K562 (cell line): Measurements from ENCODE around the gene HSD17B8. TPM values are rescaled to one million over a fixed set of nuclear protein-coding genes. Genes with fewer than 3 reads are reported as not detected.

Experiments
- ATAC-seq: fragments of 200-7000 bp; cut with Tn5 transposase; 3 replicates; pipeline ENCODE4 v1.9.1; 2020; ENCODE audit warnings: moderate library complexity
- BruUV-seq: library from RNA; stranded (reverse); fragments of 400-500 nt; replicated peaks from 2 replicates; lab custom pipeline; 2021; lab: Mats Ljungman, UMichigan
- CTCF ChIA-PET: fragments of 300-600 bp; formaldehyde crosslinking; extraction: SDS; loops from one replicate; lab custom pipeline; 2021; ENCODE audit warnings: low intra/inter-chr PET ratio; lab: Yijun Ruan, JAX
- POLR2A ChIA-PET: fragments of 300-600, 350-650 bp; sonication (Branson Sonifier 250); formaldehyde crosslinking; extraction: SDS; loops from one replicate; lab custom pipeline; 2021; ENCODE audit warnings: antibody characterized with exemption, inconsistent platforms; lab: Yijun Ruan, JAX
- DNase-seq, 4 experiments: peaks; one replicate each; pipeline versions ENCODE4 v3.0.0 to v3.0.0-alpha.2; 2011 to 2018; ENCODE audit warnings: low spot score in 3 of 4, mixed read lengths in 3 of 4; ENCODE audit errors: extremely low read depth in 1 of 4
- FAIRE-seq: peaks from 2 replicates; lab custom pipeline; 2011; peaks lifted over from hg19 to GRCh38; lab: Jason Lieb, UNC
- H2AFZ ChIP-seq: 2 replicates; pipeline ENCODE4 v1.6.0; 2011; ENCODE audit warnings: low read depth, low read length, control low read depth, inconsistent platforms
- H3K27ac ChIP-seq: fragments of 200-600 bp; 3 replicates; pipeline ENCODE4 v1.8.0; 2011; ENCODE audit warnings: low read depth, mild to moderate bottlenecking, control low read depth, inconsistent platforms, low read length, moderate library complexity, mixed read lengths; ENCODE audit errors: extremely low read depth
- H3K27me3 ChIP-seq, 2 experiments: fragments of 300-600 bp in 1 of 2; 2 replicates in 1 of 2; 3 replicates in 1 of 2; pipeline versions ENCODE4 v1.6.0 to v1.8.0; 2011; ENCODE audit warnings: inconsistent platforms in 2 of 2, low read length in 2 of 2, mild to moderate bottlenecking in 1 of 2, mixed read lengths in 1 of 2, moderate library complexity in 1 of 2; ENCODE audit not compliant: control insufficient read depth in 2 of 2, insufficient read depth in 2 of 2
- H3K36me3 ChIP-seq: fragments of 300-600 bp; 3 replicates; pipeline ENCODE4 v1.8.0; 2011; ENCODE audit warnings: mild to moderate bottlenecking, low read length, inconsistent platforms; ENCODE audit not compliant: control insufficient read depth, insufficient read depth
- H3K4me1 ChIP-seq, 2 experiments: fragments of 200-600 bp in 1 of 2; replicated peaks in 1 of 2; 2 replicates in 1 of 2; 3 replicates in 1 of 2; pipeline versions ENCODE4 v1.5.1 to v1.8.0; 2011; ENCODE audit warnings: inconsistent platforms in 2 of 2, low read length in 2 of 2, mild to moderate bottlenecking in 1 of 2, mixed read lengths in 1 of 2, moderate library complexity in 1 of 2; ENCODE audit not compliant: control insufficient read depth in 2 of 2, insufficient read depth in 2 of 2
- H3K4me2 ChIP-seq: 2 replicates; pipeline ENCODE4 v1.6.1; 2011; ENCODE audit warnings: low read length, control low read depth, inconsistent platforms, mixed read lengths; ENCODE audit not compliant: insufficient read depth
- H3K4me3 ChIP-seq: fragments of 200-600 bp; sonication (generic), shearing (Covaris generic); 2 replicates; pipeline ENCODE4 v1.5.1; 2016; ENCODE audit warnings: control low read depth, inconsistent platforms
- H3K79me2 ChIP-seq: fragments of 200-600 bp; 3 replicates; pipeline ENCODE4 v1.8.0; 2011; ENCODE audit warnings: low read length, inconsistent platforms; ENCODE audit not compliant: control insufficient read depth, insufficient read depth
- H3K9ac ChIP-seq, 2 experiments: 2 replicates each; pipeline versions ENCODE4 v1.6.0 to v1.6.1; 2011; ENCODE audit warnings: low read depth in 2 of 2, low read length in 2 of 2, control low read depth in 1 of 2, inconsistent platforms in 1 of 2, mild to moderate bottlenecking in 1 of 2, mixed read lengths in 1 of 2; ENCODE audit not compliant: insufficient read depth in 1 of 2
- H3K9me1 ChIP-seq: one replicate; pipeline ENCODE4 v1.6.0; 2011; ENCODE audit warnings: inconsistent platforms, mild to moderate bottlenecking, low read length, moderate library complexity; ENCODE audit not compliant: control insufficient read depth, insufficient read depth
- H3K9me3 ChIP-seq: replicated peaks from 2 replicates; pipeline ENCODE4 v1.5.1; 2011; ENCODE audit warnings: low read depth, low read length, inconsistent platforms; ENCODE audit not compliant: control insufficient read depth, insufficient read depth
- H4K20me1 ChIP-seq: replicated peaks from 2 replicates; pipeline ENCODE4 v1.6.1; 2011; ENCODE audit warnings: low read length, inconsistent platforms, mixed read lengths; ENCODE audit not compliant: control insufficient read depth, insufficient read depth
- E2F3 ChIP-seq: fragments of 250-450 bp; sonication (Bioruptor Pico); IDR thresholded peaks from 2 replicates; pipeline ENCODE4 v1.4.0; 2020; ENCODE audit warnings: mild to moderate bottlenecking
- MAFK ChIP-seq: IDR thresholded peaks from 2 replicates; pipeline ENCODE4 v1.6.1; 2011; ENCODE audit warnings: low read length, improper control_type of control experiment
- PRMT5 ChIP-seq: sonication (generic); formaldehyde crosslinking; IDR thresholded peaks from 2 replicates; pipeline ENCODE4 v1.5.0; 2020; ENCODE audit warnings: missing genetic modification reagents
- SMARCE1 ChIP-seq: fragments of 450-650 bp; IDR thresholded peaks from 2 replicates; pipeline ENCODE4 v1.7.1; 2016; ENCODE audit warnings: mild to moderate bottlenecking
- SRSF3 ChIP-seq: fragments of 200-400 bp; formaldehyde crosslinking; IDR thresholded peaks from 2 replicates; pipeline ENCODE4 v1.6.1; 2016; ENCODE audit warnings: mild to moderate bottlenecking, low read length, moderate library complexity; ENCODE audit not compliant: insufficient read depth
- WGBS: fragments of 100-300 bp; shearing (Covaris generic); methylation state at CpG from one replicate; pipeline ENCODE4 v1.1.6; 2016; ENCODE audit warnings: low coverage, mixed read lengths; ENCODE audit not compliant: insufficient coverage; ENCODE audit errors: missing lambda C conversion rate; 5-methylcytosine and 5-hydroxymethylcytosine counted together
- in situ Hi-C: fragments of 300-500 bp; cut with MboI; formaldehyde crosslinking; loops from 4 replicates; pipeline ENCODE4 v1.15.0; 2018; ENCODE audit warnings: inconsistent platforms, mixed read lengths
- intact Hi-C: fragments of 100-400 bp; cut with micrococcal nuclease; formaldehyde crosslinking; loops from 2 replicates; pipeline ENCODE4 v1.14.2; 2022
- polyA plus RNA-seq, 8 experiments: library from polyadenylated mRNA; depleted of rRNA in 4 of 8; stranded (reverse) in 5 of 8; unstranded in 3 of 8; fragments of >200 nt; fragmentation: Nextera tagmentation in 2 of 8; fragmentation: Illumina TruSeq in 1 of 8; extraction: Ambion mirVana in 2 of 8; extraction: Trizol in 1 of 8; gene quantifications; 2 replicates each; pipeline versions ENCODE4 v1.2.1 to v1.2.3, GENCODE V29; 2011 to 2014; ENCODE audit warnings: inconsistent platforms in 1 of 8, missing spikeins in 1 of 8
- total RNA-seq, 7 experiments: library from RNA; depleted of rRNA in 6 of 7; stranded (reverse); fragments of >200 nt in 6 of 7; fragmentation: Illumina TruSeq in 2 of 7; extraction: Trizol in 2 of 7; gene quantifications; 2 replicates each; pipeline versions ENCODE4 v1.2.1 to v1.2.3, GENCODE V29; 2011 to 2021; ENCODE audit warnings: low replicate concordance in 1 of 7
- TF ChIP-seq, protein P1 (sequence below): fragments of 450-650 bp; IDR thresholded peaks from 2 replicates; pipeline ENCODE4 v1.6.1; 2016; ENCODE audit warnings: missing biosample characterization, missing genetic modification characterization
- TF ChIP-seq, protein P2 (sequence below): sonication (generic); formaldehyde crosslinking; IDR thresholded peaks from 2 replicates; pipeline ENCODE4 v1.8.0; 2022; ENCODE audit warnings: mild to moderate bottlenecking, missing genetic modification reagents
- TF ChIP-seq, protein P3 (sequence below): fragments of 250-450 bp; sonication (Bioruptor Pico); IDR thresholded peaks from 2 replicates; pipeline ENCODE4 v1.8.0; 2021; ENCODE audit warnings: borderline replicate concordance, mild to moderate bottlenecking, moderate library complexity; ENCODE audit not compliant: poor library complexity, severe bottlenecking

The HSD17B8 gene
- total and polyA plus RNA-seq, 9 of the 15 experiments (the other 6 are each of a cell fraction or from before 2014, with no cell fraction given), result 3.7 to 35.2 (median 14.2) TPM

DNA sequence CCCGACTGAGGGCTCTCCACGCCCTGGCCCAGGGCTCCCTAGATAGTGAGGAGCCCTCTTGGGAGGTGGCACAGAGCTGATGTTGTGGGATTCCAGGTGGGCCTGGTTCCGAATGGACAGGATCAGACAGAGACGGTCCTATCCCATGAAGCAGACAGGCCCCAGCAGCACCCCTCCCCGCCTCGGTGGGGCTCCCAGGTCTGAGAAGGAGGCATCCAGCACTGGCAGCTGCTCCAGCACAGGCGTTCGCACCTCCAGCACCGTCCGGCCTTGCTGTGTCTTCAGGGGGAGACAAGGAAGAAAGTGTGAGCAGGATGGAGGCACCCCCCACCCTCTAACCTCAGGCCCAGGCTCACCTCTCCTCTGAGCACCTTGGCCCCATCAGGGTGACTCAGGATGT lies 40.9 kb upstream of the HSD17B8 start:
- peak overlapping the region in 1 of 2 experiments; percentile 54; a peak in 2 of 4 replicates for H3K9ac ChIP-seq
- H3K27me3 ChIP-seq, result peaks cover 5 to 43% of the 10 kb centered on the region in 2 experiments; a peak in 3 of 5 replicates
- intact Hi-C loops, result no loop called here
- DNase-seq (no peak), FAIRE-seq (no peak), ATAC-seq (no peak)
- peaks cover 7 to 30% of the 10 kb centered on the region in 2 experiments; a peak in 3 of 5 replicates for H3K4me1 ChIP-seq
- H3K9me3 ChIP-seq, result no peaks in the 10 kb centered on the region
- in situ Hi-C loops, result loop anchor here (5.0 kb wide), 1 partner anchor 1026 kb away; no protein-coding TSS in a partner anchor
- 0 out of 2 replicates have a peak, but pooled peaks have one; percentile 49 for TF ChIP-seq PRMT5 (CRISPR knock-in tag)
- TF ChIP-seq, protein P1, sequence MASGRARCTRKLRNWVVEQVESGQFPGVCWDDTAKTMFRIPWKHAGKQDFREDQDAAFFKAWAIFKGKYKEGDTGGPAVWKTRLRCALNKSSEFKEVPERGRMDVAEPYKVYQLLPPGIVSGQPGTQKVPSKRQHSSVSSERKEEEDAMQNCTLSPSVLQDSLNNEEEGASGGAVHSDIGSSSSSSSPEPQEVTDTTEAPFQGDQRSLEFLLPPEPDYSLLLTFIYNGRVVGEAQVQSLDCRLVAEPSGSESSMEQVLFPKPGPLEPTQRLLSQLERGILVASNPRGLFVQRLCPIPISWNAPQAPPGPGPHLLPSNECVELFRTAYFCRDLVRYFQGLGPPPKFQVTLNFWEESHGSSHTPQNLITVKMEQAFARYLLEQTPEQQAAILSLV (tag), result no peak
- POLR2A ChIA-PET, result interaction anchor here (0.6 to 3.0 kb wide), 6 partner anchors 11 to 191 kb away, joined by 3 to 11 read pairs (median 5); partner anchors contain the start of gene ZBTB22
- H3K4me2 ChIP-seq, result no peak overlapping the region
- no peaks in the 10 kb centered on the region for H3K9me1 ChIP-seq
- 8% methylated on average over 10 of the region's 10 CpGs for WGBS
- CTCF ChIA-PET, result no interaction called here
- BruUV-seq, result no TSS peak
- H4K20me1 ChIP-seq, result peaks cover 4% of the 10 kb centered on the region; the same call in 1 of the 2 replicates
- H2AFZ ChIP-seq, result no peak overlapping the region
- H3K4me3 ChIP-seq, result no peak overlapping the region
- no peaks in the 10 kb centered on the region for H3K79me2 ChIP-seq
- H3K27ac ChIP-seq, result no peak overlapping the region
- H3K36me3 ChIP-seq, result no peaks in the 10 kb centered on the region

DNA sequence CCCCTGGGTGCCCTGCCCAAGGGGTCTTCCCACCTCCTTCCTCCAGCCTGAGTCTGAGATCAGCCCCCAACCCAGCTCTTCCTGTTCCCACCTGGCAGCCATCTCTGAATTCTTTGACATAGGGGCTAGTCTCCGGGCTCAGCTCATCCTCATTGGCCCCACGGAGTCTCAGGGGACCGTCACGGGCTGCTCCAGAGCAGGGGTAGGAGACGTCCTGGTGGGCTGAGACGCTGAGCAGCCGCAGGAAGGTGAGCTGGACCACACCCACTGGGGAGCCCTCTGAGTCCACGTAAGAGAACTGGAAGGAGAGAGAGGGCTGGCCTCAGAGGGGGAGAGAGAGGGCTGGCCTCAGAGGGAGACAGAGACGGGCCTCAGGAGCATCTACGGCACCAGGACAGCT lies 40.3 kb upstream of the HSD17B8 start:
- Histone ChIP-seq H3K9me1 (no peaks in the 10 kb centered on the region), H3K9ac (peak overlapping the region in 1 of 2 experiments; percentile 54; a peak in 1 of 4 replicates), H2AFZ (no peak overlapping the region), H4K20me1 (peaks cover 4% of the 10 kb centered on the region; the same call in 1 of the 2 replicates), H3K27me3 (peaks cover 5 to 43% of the 10 kb centered on the region in 2 experiments; a peak in 3 of 5 replicates), H3K79me2 (no peaks in the 10 kb centered on the region), H3K4me3 (no peak overlapping the region), H3K4me1 (peaks cover 7 to 30% of the 10 kb centered on the region in 2 experiments; a peak in 3 of 5 replicates), H3K36me3 (no peaks in the 10 kb centered on the region), H3K4me2 (no peak overlapping the region), H3K9me3 (no peaks in the 10 kb centered on the region), H3K27ac (no peak overlapping the region)
- in situ Hi-C loops (loop anchor here (5.0 kb wide), 1 partner anchor 1027 kb away; no protein-coding TSS in a partner anchor), intact Hi-C loops (no loop called here)
- peak in 2 of 4 experiments; percentile 19 to 24 for DNase-seq
- ChIA-PET CTCF (no interaction called here), POLR2A (interaction anchor here (0.6 to 3.0 kb wide), 7 partner anchors 10 to 192 kb away, joined by 3 to 11 read pairs (median 4); no protein-coding TSS in a partner anchor)
- no peak for ATAC-seq
- under 1% methylated on average over 9 of the region's 10 CpGs for WGBS
- no TSS peak for BruUV-seq
- FAIRE-seq, result no peak
- TF ChIP-seq SRSF3, result no peak
- no peak for TF ChIP-seq MAFK
- no peak for TF ChIP-seq E2F3 (CRISPR knock-in tag)
- TF ChIP-seq, protein P2, sequence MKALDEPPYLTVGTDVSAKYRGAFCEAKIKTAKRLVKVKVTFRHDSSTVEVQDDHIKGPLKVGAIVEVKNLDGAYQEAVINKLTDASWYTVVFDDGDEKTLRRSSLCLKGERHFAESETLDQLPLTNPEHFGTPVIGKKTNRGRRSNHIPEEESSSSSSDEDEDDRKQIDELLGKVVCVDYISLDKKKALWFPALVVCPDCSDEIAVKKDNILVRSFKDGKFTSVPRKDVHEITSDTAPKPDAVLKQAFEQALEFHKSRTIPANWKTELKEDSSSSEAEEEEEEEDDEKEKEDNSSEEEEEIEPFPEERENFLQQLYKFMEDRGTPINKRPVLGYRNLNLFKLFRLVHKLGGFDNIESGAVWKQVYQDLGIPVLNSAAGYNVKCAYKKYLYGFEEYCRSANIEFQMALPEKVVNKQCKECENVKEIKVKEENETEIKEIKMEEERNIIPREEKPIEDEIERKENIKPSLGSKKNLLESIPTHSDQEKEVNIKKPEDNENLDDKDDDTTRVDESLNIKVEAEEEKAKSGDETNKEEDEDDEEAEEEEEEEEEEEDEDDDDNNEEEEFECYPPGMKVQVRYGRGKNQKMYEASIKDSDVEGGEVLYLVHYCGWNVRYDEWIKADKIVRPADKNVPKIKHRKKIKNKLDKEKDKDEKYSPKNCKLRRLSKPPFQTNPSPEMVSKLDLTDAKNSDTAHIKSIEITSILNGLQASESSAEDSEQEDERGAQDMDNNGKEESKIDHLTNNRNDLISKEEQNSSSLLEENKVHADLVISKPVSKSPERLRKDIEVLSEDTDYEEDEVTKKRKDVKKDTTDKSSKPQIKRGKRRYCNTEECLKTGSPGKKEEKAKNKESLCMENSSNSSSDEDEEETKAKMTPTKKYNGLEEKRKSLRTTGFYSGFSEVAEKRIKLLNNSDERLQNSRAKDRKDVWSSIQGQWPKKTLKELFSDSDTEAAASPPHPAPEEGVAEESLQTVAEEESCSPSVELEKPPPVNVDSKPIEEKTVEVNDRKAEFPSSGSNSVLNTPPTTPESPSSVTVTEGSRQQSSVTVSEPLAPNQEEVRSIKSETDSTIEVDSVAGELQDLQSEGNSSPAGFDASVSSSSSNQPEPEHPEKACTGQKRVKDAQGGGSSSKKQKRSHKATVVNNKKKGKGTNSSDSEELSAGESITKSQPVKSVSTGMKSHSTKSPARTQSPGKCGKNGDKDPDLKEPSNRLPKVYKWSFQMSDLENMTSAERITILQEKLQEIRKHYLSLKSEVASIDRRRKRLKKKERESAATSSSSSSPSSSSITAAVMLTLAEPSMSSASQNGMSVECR (CRISPR knock-in tag), result no peak
- TF ChIP-seq, protein P3, sequence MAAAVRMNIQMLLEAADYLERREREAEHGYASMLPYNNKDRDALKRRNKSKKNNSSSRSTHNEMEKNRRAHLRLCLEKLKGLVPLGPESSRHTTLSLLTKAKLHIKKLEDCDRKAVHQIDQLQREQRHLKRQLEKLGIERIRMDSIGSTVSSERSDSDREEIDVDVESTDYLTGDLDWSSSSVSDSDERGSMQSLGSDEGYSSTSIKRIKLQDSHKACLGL (CRISPR knock-in tag), result no peak
- no peak for TF ChIP-seq SMARCE1
